ENCODE data around the gene METRN.

METRN gene

GRCh38 chr16:695355-696089 is 19.4 kb upstream of the METRN start:
- TF ChIP-seq CTCF (IDR thresholded peaks at IDR 0.05; ENCODE audit: extremely low read depth, missing control alignments), result no peak
- DNase-seq (ENCODE audit: low spot score), result peak; percentile 89

- TF ChIP-seq CTCF (IDR thresholded peaks at IDR 0.05; ENCODE audit: extremely low read depth, missing control alignments), result no peak
- no peak for DNase-seq (ENCODE audit: low spot score)
Measured at GRCh38 chr16:698911-699671, 15.8 kb upstream of the METRN start.

- DNase-seq (ENCODE audit: low spot score), result peak; percentile 77
- TF ChIP-seq CTCF (IDR thresholded peaks at IDR 0.05; ENCODE audit: extremely low read depth, missing control alignments), result no peak
Measured at GRCh38 chr16:700684-701584, 14.0 kb upstream of the METRN start.

- no peak for DNase-seq (ENCODE audit: low spot score)
- no peak for TF ChIP-seq CTCF (IDR thresholded peaks at IDR 0.05; ENCODE audit: extremely low read depth, missing control alignments)
Measured at GRCh38 chr16:702341-702740, 12.6 kb upstream of the METRN start.

- TF ChIP-seq CTCF (IDR thresholded peaks at IDR 0.05; ENCODE audit: extremely low read depth, missing control alignments), result no peak
- DNase-seq (ENCODE audit: low spot score), result no peak
Measured at GRCh38 chr16:703406-703805, 11.5 kb upstream of the METRN start.

GRCh38 chr16:704047-704446 is 10.9 kb upstream of the METRN start:
- no peak for DNase-seq (ENCODE audit: low spot score)
- TF ChIP-seq CTCF (IDR thresholded peaks at IDR 0.05; ENCODE audit: extremely low read depth, missing control alignments), result no peak
